Fibroblast of mammary gland (primary cell): ENCODE results near the gene CATSPERZ.
A peak's percentile ranks its signal among the peaks of the same experiment; 100 is the strongest.

Experiments
- DNase-seq: peaks from one replicate; pipeline ENCODE4 v3.0.0-alpha.2; 2010; ENCODE audit warnings: low read depth
- H3K4me3 ChIP-seq: 2 replicates; pipeline ENCODE4 v1.5.1; 2011; ENCODE audit warnings: low read depth, mild to moderate bottlenecking, low read length, moderate library complexity; ENCODE audit not compliant: control insufficient read depth
- TF ChIP-seq, protein P1 (sequence below): conservative IDR thresholded peaks from 2 replicates; pipeline ENCODE4 v1.5.1; 2011; ENCODE audit warnings: low read depth, low read length, inconsistent platforms; ENCODE audit not compliant: control insufficient read depth, insufficient read depth

CATSPERZ gene

GRCh38 chr11:64259533-64260067, 40.6 kb upstream of the CATSPERZ start:
- TF ChIP-seq, protein P1, sequence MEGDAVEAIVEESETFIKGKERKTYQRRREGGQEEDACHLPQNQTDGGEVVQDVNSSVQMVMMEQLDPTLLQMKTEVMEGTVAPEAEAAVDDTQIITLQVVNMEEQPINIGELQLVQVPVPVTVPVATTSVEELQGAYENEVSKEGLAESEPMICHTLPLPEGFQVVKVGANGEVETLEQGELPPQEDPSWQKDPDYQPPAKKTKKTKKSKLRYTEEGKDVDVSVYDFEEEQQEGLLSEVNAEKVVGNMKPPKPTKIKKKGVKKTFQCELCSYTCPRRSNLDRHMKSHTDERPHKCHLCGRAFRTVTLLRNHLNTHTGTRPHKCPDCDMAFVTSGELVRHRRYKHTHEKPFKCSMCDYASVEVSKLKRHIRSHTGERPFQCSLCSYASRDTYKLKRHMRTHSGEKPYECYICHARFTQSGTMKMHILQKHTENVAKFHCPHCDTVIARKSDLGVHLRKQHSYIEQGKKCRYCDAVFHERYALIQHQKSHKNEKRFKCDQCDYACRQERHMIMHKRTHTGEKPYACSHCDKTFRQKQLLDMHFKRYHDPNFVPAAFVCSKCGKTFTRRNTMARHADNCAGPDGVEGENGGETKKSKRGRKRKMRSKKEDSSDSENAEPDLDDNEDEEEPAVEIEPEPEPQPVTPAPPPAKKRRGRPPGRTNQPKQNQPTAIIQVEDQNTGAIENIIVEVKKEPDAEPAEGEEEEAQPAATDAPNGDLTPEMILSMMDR: no peak
- no peak for DNase-seq
- no peak overlapping the region for H3K4me3 ChIP-seq

DNA sequence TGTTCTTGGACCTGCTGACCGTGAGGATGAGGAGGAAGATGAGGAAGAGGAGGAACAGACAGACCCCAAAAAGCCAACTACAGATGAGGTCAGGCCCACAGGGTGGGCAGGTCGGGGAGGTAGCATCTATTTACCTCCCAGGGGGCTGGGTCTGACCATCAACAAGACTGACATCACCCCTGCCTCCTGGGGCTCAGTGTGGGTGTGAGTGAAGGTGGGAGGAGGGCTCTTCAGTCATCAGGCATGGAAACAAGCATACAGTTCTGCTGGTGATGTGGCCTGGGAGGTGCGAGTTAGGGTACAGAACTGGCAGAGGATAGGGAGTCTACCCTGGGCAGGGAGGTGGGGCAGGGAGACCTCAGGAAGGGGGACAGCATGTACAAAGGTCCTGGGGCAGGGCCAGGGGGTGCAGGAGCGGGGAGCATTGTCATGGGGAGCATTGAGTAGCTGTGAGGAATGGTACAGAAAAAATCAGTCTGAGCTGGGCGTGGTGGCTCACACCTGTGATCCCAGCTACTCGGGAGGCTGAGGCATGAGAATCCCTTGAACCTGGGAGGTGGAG, 39.9 kb upstream of the CATSPERZ start:
- TF ChIP-seq, protein P1: no peak
- H3K4me3 ChIP-seq: no peak overlapping the region
- no peak for DNase-seq

DNA sequence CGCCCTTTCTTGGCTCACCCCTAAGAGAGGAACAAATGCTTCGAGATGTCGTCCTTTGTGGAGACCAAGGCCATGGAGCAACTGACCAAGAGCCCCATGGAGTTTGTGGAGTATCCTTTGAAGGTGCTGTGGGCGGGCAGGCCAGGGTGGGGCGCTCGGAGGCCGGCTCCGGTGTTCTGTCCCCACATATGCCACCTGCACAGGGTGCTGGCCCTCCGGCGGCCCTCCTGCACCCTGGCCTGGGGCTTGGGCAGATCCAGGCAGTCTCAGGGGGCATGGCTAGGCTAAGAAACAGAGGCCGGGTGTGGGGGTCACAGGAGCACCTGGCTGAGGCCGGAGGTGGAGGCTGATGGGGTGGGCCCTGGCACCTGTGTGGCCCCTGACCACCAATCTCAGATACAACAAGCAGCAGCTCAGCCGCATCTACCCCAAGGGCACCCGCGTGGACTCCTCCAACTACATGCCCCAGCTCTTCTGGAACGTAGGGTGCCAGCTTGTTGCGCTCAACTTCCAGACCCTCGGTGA, 38.5 kb upstream of the CATSPERZ start:
- TF ChIP-seq, protein P1: no peak
- no peak for DNase-seq
- no peak overlapping the region for H3K4me3 ChIP-seq

DNA sequence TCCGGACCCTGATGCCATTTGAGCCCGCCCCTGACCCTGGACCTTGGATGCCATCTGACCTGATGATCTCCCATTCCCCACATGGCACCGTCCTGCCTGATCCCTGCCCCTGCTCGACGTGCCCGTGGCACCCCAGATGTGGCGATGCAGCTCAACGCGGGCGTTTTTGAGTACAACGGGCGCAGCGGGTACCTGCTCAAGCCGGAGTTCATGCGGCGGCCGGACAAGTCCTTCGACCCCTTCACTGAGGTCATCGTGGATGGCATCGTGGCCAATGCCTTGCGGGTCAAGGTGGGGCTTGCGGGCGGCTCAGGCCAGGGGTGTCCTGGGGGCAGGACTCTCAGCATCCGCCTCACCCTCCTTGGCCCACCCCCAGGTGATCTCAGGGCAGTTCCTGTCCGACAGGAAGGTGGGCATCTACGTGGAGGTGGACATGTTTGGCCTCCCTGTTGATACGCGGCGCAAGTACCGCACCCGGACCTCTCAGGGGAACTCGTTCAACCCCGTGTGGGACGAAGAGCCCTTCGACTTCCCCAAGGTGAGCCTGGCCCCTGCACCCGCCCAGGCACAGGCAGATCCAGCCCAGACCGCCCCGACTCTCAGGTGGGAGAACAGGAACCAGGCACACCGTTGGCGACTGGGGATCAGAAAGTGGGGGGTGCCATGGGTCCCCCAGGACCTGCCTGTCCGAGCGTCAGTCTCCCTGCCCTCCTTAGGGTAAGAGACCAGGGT, 37.7 kb upstream of the CATSPERZ start:
- TF ChIP-seq, protein P1: no peak
- H3K4me3 ChIP-seq: no peak overlapping the region
- DNase-seq: no peak

DNA sequence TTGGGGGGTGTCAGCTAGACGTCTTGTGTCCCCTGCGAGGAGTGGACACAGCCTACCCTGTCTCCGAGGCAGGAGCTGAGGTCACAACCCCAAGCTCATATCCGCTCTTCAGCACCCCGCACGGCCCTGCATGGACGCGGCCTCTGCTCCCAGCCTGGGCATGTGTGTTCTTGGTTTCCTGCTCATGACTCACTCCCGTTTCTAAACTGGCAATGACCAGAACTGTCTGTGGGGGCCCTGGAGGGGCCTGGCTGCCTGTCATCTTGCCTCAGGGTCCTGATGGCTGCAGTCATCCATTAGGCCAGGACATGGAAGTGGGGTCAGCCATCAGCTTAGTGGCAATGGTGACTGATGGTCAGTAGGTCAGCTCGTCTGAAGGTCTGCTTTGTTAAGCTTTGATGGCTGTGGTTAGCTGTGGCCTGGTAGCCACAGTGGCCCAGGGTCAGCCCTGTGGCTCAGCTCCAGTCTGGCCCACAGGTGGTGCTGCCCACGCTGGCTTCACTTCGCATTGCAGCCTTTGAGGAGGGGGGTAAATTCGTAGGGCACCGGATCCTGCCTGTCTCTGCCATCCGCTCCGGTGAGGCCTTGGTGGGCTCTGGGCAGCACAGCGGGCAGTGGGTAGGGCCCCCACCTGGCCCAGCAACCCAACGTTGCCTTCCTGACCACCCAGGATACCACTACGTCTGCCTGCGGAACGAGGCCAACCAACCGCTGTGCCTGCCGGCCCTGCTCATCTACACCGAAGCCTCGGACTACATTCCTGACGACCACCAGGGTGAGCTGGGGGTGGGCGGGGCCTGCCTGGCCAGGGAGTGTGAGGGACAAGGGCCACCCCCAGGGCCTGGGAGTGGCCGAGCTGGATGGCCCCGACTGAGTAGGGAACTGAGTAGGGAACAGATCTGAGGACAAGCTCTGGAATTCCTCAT, 36.9 kb upstream of the CATSPERZ start:
- H3K4me3 ChIP-seq: no peak overlapping the region
- peak; percentile 51 for DNase-seq
- TF ChIP-seq, protein P1: no peak

GRCh38 chr11:64263947-64264317, 36.2 kb upstream of the CATSPERZ start:
- no peak overlapping the region for H3K4me3 ChIP-seq
- TF ChIP-seq, protein P1: no peak
- no peak for DNase-seq
